Upper lobe of left lung (tissue), 4 donors: ENCODE measurements around the gene PTGFRN.

Source experiments
- CTCF ChIP-seq, 6 experiments: fragments of 450-650 bp in 4 of 6; fragments of 200-600 bp in 2 of 6; sonication (generic) in 2 of 6; IDR thresholded peaks; one replicate each; pipeline ENCODE4 v1.5.1; 2016 to 2019; ENCODE audit warnings: antibody characterized with exemption in 6 of 6
- EP300 ChIP-seq, 4 donors: sonication (generic); formaldehyde crosslinking; IDR thresholded peaks; one replicate each; pipeline ENCODE4 v1.5.1; 2017; ENCODE audit warnings: antibody characterized with exemption in 4 of 4, control low read depth in 2 of 4
- POLR2A ChIP-seq, 4 donors: fragments of 450-650 bp; IDR thresholded peaks; one replicate each; pipeline ENCODE4 v1.5.1; 2016 to 2017; ENCODE audit warnings: antibody characterized with exemption in 4 of 4, mild to moderate bottlenecking in 2 of 4

GRCh38 chr1:116954440-116954839, 44.7 kb downstream of the PTGFRN start:
- TF ChIP-seq POLR2A (IDR thresholded peaks at IDR 0.05) (no peak), EP300 (IDR thresholded peaks at IDR 0.05) (no peak), CTCF (IDR thresholded peaks at IDR 0.05) (no peak)
